Lower lobe of right lung (tissue), 2 donors: ENCODE results near the gene LTBP3. TPM values are rescaled to one million over a fixed set of nuclear protein-coding genes. Genes with fewer than 3 reads are reported as not detected.

ENCODE experiments used
- ATAC-seq, 2 donors: fragments of 200-7000 bp; cut with Tn5 transposase; one replicate each; pipeline ENCODE4 v1.9.1; 2020 to 2022; ENCODE audit warnings: mild to moderate bottlenecking in 2 of 2, moderate library complexity in 2 of 2
- DNase-seq: peaks from one replicate; pipeline ENCODE4 v3.0.0-alpha.2; 2020
- H3K27ac ChIP-seq: fragments of 200-600 bp; one replicate; pipeline ENCODE4 v1.8.0; 2022
- H3K27me3 ChIP-seq: fragments of 200-600 bp; one replicate; pipeline ENCODE4 v1.8.0; 2022; ENCODE audit warnings: low read depth
- H3K36me3 ChIP-seq: fragments of 200-600 bp; one replicate; pipeline ENCODE4 v1.8.0; 2022; ENCODE audit warnings: mild to moderate bottlenecking
- H3K4me1 ChIP-seq: fragments of 200-600 bp; one replicate; pipeline ENCODE4 v1.8.0; 2022
- H3K4me3 ChIP-seq: fragments of 200-600 bp; one replicate; pipeline ENCODE4 v1.8.0; 2022; ENCODE audit warnings: mild to moderate bottlenecking
- H3K9me3 ChIP-seq: fragments of 200-600 bp; one replicate; pipeline ENCODE4 v1.8.0; 2022
- CTCF ChIP-seq: fragments of 200-600 bp; IDR thresholded peaks from one replicate; pipeline ENCODE4 v1.8.0; 2022; ENCODE audit warnings: antibody characterized with exemption, mild to moderate bottlenecking
- intact Hi-C: fragments of 100-400 bp; cut with DNase I; formaldehyde crosslinking; loops from one replicate; pipeline ENCODE4 v1.11.0; 2022
- total RNA-seq: library from RNA; stranded (reverse); fragmentation: NEBNext Ultra II Directional; extraction: Animal tissue kit (Norgen Biotek cat#: 25700); gene quantifications from one replicate; pipeline ENCODE4 v1.2.1, GENCODE V29; 2021
- donor health status: DM: no; HTN: yes; CAD: no; lungs with severe emphysema.

The LTBP3 gene
- total RNA-seq, 1 donor from 2014 or later = 98.7 TPM

- intact Hi-C loops = no loop called here
- H3K4me3 ChIP-seq = peak overlapping the region; percentile 14
- DNase-seq = no peak
- no peak for ATAC-seq
- no peaks in the 10 kb centered on the region for H3K9me3 ChIP-seq
- TF ChIP-seq CTCF = no peak
- H3K36me3 ChIP-seq = peaks cover 55% of the 10 kb centered on the region
- peak overlapping the region; percentile 58 for H3K27ac ChIP-seq
- peaks cover 29% of the 10 kb centered on the region for H3K4me1 ChIP-seq
- no peaks in the 10 kb centered on the region for H3K27me3 ChIP-seq
These were observed 34.8 kb upstream of the LTBP3 start for GRCh38 chr11:65592858-65593517.

- Histone ChIP-seq H3K9me3 (no peaks in the 10 kb centered on the region), H3K4me1 (peaks cover 37% of the 10 kb centered on the region), H3K27me3 (no peaks in the 10 kb centered on the region), H3K36me3 (peaks cover 47% of the 10 kb centered on the region), H3K4me3 (peak overlapping the region; percentile 14), H3K27ac (peak overlapping the region; percentile 58)
- DNase-seq (no peak), ATAC-seq (peak in 1 of 2 donors; percentile 60)
- intact Hi-C loops = no loop called here
- TF ChIP-seq CTCF = peak; percentile 32
These were observed 34.0 kb upstream of the LTBP3 start for GRCh38 chr11:65591939-65592857.

GRCh38 chr11:65590240-65590738 lies 32.1 kb upstream of the LTBP3 start:
- intact Hi-C loops = no loop called here
- ATAC-seq (no peak), DNase-seq (no peak)
- H3K27me3 ChIP-seq = no peaks in the 10 kb centered on the region
- no peaks in the 10 kb centered on the region for H3K9me3 ChIP-seq
- H3K4me1 ChIP-seq = peaks cover 46% of the 10 kb centered on the region
- no peak overlapping the region for H3K4me3 ChIP-seq
- H3K27ac ChIP-seq = no peak overlapping the region
- TF ChIP-seq CTCF = no peak
- H3K36me3 ChIP-seq = peaks cover 51% of the 10 kb centered on the region

- Histone ChIP-seq H3K27ac (no peak overlapping the region), H3K27me3 (no peaks in the 10 kb centered on the region), H3K4me1 (peaks cover 40% of the 10 kb centered on the region), H3K9me3 (no peaks in the 10 kb centered on the region), H3K36me3 (peaks cover 53% of the 10 kb centered on the region), H3K4me3 (no peak overlapping the region)
- intact Hi-C loops = no loop called here
- ATAC-seq (no peak), DNase-seq (no peak)
- TF ChIP-seq CTCF = no peak
These were observed 31.5 kb upstream of the LTBP3 start for GRCh38 chr11:65589444-65590239.
